NOMO-1 treated with DMSO at 0.1 percent for 48 hours (cell line): ENCODE measurements around the gene ZNF263.
A peak's percentile ranks its signal among the peaks of the same experiment; 100 is the strongest.

ENCODE experiments used
- DNase-seq: peaks from one replicate; lab custom pipeline; 2025; ENCODE audit not compliant: unreplicated experiment; lab: John Stamatoyannopoulos, UW

The ZNF263 gene

GRCh38 chr16:3317315-3317999 lies 34.2 kb downstream of the ZNF263 start:
- DNase-seq, result peak; percentile 36

- no peak for DNase-seq
Observed at GRCh38 chr16:3321816-3322215, 38.5 kb downstream of the ZNF263 start.

GRCh38 chr16:3327514-3327913 lies 44.2 kb downstream of the ZNF263 start:
- DNase-seq, result no peak

GRCh38 chr16:3328104-3328503 lies 44.8 kb downstream of the ZNF263 start:
- DNase-seq, result no peak

GRCh38 chr16:3328643-3329042 lies 45.4 kb downstream of the ZNF263 start:
- DNase-seq, result no peak
